GM19193 (cell line): Measurements from ENCODE around the gene FAM171A1.

Experiments used
- POLR2A ChIP-seq: IDR thresholded peaks from 4 replicates; pipeline ENCODE4 v1.6.1; 2011; ENCODE audit not compliant: insufficient read depth, insufficient read length; ENCODE audit errors: extremely low read depth

Gene FAM171A1

GRCh38 chr10:15167411-15168290 lies 203.4 kb downstream of the FAM171A1 start:
- no peak for TF ChIP-seq POLR2A

GRCh38 chr10:15166325-15166724 lies 204.8 kb downstream of the FAM171A1 start:
- TF ChIP-seq POLR2A = no peak

- no peak for TF ChIP-seq POLR2A
Observed at GRCh38 chr10:15163253-15163828, 207.7 kb downstream of the FAM171A1 start.
